GM23338 (cell line): ENCODE measurements around the gene C18orf54. TPM values are rescaled to one million over a fixed set of nuclear protein-coding genes. Genes with fewer than 3 reads are reported as not detected.
A peak's percentile ranks its signal among the peaks of the same experiment; 100 is the strongest.

Experiments used
- ATAC-seq: fragments of 200-7000 bp; cut with Tn5 transposase; 3 replicates; pipeline ENCODE4 v1.9.1; 2020
- DNase-seq: peaks from one replicate; pipeline ENCODE4 v3.0.0-alpha.2; 2015; ENCODE audit warnings: low spot score
- H2AFZ ChIP-seq: fragments of 200-600 bp; sonication (generic); 2 replicates; pipeline ENCODE4 v1.8.0; 2016; ENCODE audit warnings: antibody characterized with exemption, mild to moderate bottlenecking, moderate library complexity
- H3F3A ChIP-seq: fragments of 200-600 bp; sonication (generic); replicated peaks from 2 replicates; pipeline ENCODE4 v1.8.0; 2017; ENCODE audit warnings: antibody characterized with exemption, mixed run types, low read depth
- H3K27ac ChIP-seq: fragments of 200-600 bp; sonication (generic); 2 replicates; pipeline ENCODE4 v1.6.1; 2016; ENCODE audit warnings: low read depth
- H3K27me3 ChIP-seq: fragments of 200-600 bp; sonication (generic); 2 replicates; pipeline ENCODE4 v1.8.0; 2016; ENCODE audit warnings: mild to moderate bottlenecking, mixed run types, moderate library complexity; ENCODE audit not compliant: insufficient read depth
- H3K36me3 ChIP-seq: fragments of 200-600 bp; sonication (generic); 2 replicates; pipeline ENCODE4 v1.8.0; 2016; ENCODE audit warnings: mild to moderate bottlenecking; ENCODE audit not compliant: insufficient read depth
- H3K4me1 ChIP-seq: fragments of 200-600 bp; sonication (generic); 2 replicates; pipeline ENCODE4 v1.8.0; 2016; ENCODE audit warnings: mild to moderate bottlenecking, moderate library complexity; ENCODE audit not compliant: insufficient read depth
- H3K4me2 ChIP-seq: fragments of 200-600 bp; sonication (generic); 2 replicates; pipeline ENCODE4 v1.7.1; 2017; ENCODE audit warnings: mixed run types
- H3K4me3 ChIP-seq: fragments of 200-600 bp; sonication (generic); 2 replicates; pipeline ENCODE4 v1.6.1; 2016; ENCODE audit warnings: mixed run types
- H3K79me2 ChIP-seq: fragments of 200-600 bp; sonication (generic); replicated peaks from 2 replicates; pipeline ENCODE4 v1.8.0; 2017; ENCODE audit warnings: mild to moderate bottlenecking; ENCODE audit not compliant: insufficient read depth
- H3K9me2 ChIP-seq: fragments of 200-600 bp; sonication (generic); 2 replicates; pipeline ENCODE4 v1.8.0; 2017; ENCODE audit not compliant: insufficient read depth
- H4K20me1 ChIP-seq: fragments of 200-600 bp; sonication (generic); replicated peaks from 2 replicates; pipeline ENCODE4 v1.8.0; 2017; ENCODE audit warnings: mild to moderate bottlenecking; ENCODE audit not compliant: insufficient read depth
- H3K27ac Mint-ChIP-seq: 2 replicates; pipeline ENCODE4 v1.8.0; 2020; ENCODE audit warnings: inconsistent platforms, mild to moderate bottlenecking, moderate library complexity, mixed read lengths
- H3K27me3 Mint-ChIP-seq: 3 replicates; pipeline ENCODE4 v1.8.0; 2022; ENCODE audit warnings: low read depth, mild to moderate bottlenecking, moderate library complexity, mixed read lengths, inconsistent platforms; ENCODE audit not compliant: insufficient read depth, poor library complexity
- H3K36me3 Mint-ChIP-seq: 3 replicates; pipeline ENCODE4 v1.8.0; 2021; ENCODE audit warnings: low read depth, mild to moderate bottlenecking, inconsistent platforms, moderate library complexity, mixed read lengths
- H3K4me1 Mint-ChIP-seq: 3 replicates; pipeline ENCODE4 v1.8.0; 2020; ENCODE audit warnings: mild to moderate bottlenecking, inconsistent platforms, mixed read lengths
- H3K4me3 Mint-ChIP-seq: 3 replicates; pipeline ENCODE4 v1.8.0; 2021; ENCODE audit warnings: moderate library complexity, mild to moderate bottlenecking, inconsistent platforms, mixed read lengths
- H3K9me3 Mint-ChIP-seq: 3 replicates; pipeline ENCODE4 v1.8.0; 2020; ENCODE audit warnings: moderate library complexity, mild to moderate bottlenecking, inconsistent platforms, mixed read lengths
- CREB1 ChIP-seq: fragments of 250-450 bp; sonication (Bioruptor Pico); IDR thresholded peaks from 2 replicates; pipeline ENCODE4 v1.5.0; 2020; ENCODE audit warnings: low read depth, mild to moderate bottlenecking, moderate library complexity
- EZH2 ChIP-seq: fragments of 200-600 bp; sonication (generic); IDR thresholded peaks from one replicate; pipeline ENCODE4 v1.8.0; 2017; ENCODE audit warnings: antibody characterized with exemption, mild to moderate bottlenecking, low read depth; ENCODE audit not compliant: unreplicated experiment
- JUNB ChIP-seq: IDR thresholded peaks from one replicate; pipeline ENCODE4 v1.6.1; 2016; ENCODE audit warnings: antibody characterized with exemption; ENCODE audit not compliant: unreplicated experiment
- NANOG ChIP-seq: IDR thresholded peaks from 2 replicates; pipeline ENCODE4 v1.6.1; 2016; ENCODE audit warnings: antibody characterized with exemption, borderline replicate concordance
- POLR2AphosphoS5 ChIP-seq: IDR thresholded peaks from 2 replicates; pipeline ENCODE4 v1.6.1; 2016; ENCODE audit warnings: antibody characterized with exemption, low read depth
- REST ChIP-seq: IDR thresholded peaks from one replicate; pipeline ENCODE4 v1.6.1; 2018; ENCODE audit warnings: antibody characterized with exemption; ENCODE audit not compliant: unreplicated experiment
- STAT1 ChIP-seq: IDR thresholded peaks from one replicate; pipeline ENCODE4 v1.6.1; 2016; ENCODE audit warnings: antibody characterized with exemption; ENCODE audit not compliant: unreplicated experiment
- ZNF114 ChIP-seq: fragments of 250-450 bp; sonication (Bioruptor Pico); IDR thresholded peaks from 2 replicates; pipeline ENCODE4 v1.5.0; 2020; ENCODE audit warnings: mild to moderate bottlenecking, moderate library complexity
- ZNF331 ChIP-seq: fragments of 250-450 bp; sonication (Bioruptor Pico); IDR thresholded peaks from 2 replicates; pipeline ENCODE4 v1.5.0; 2020; ENCODE audit warnings: low read depth, mild to moderate bottlenecking, moderate library complexity
- ZNF462 ChIP-seq: fragments of 250-450 bp; sonication (Bioruptor Pico); IDR thresholded peaks from 2 replicates; pipeline ENCODE4 v1.5.0; 2020; ENCODE audit warnings: mild to moderate bottlenecking, moderate library complexity
- polyA plus RNA-seq: library from polyadenylated mRNA; unstranded; fragments of >200 nt; fragmentation: Nextera tagmentation; extraction: Ambion mirVana; gene quantifications from 2 replicates; pipeline ENCODE4 v1.2.1, GENCODE V29; 2016
- total RNA-seq: library from RNA; depleted of rRNA; stranded (reverse); fragments of >200 nt; shearing (Covaris generic); gene quantifications from 2 replicates; pipeline ENCODE4 v1.2.3, GENCODE V29; 2014
- TF ChIP-seq, protein P1 (sequence below): IDR thresholded peaks from 2 replicates; pipeline ENCODE4 v1.6.1; 2016; ENCODE audit warnings: antibody characterized with exemption

Gene C18orf54
- total and polyA plus RNA-seq, 2 experiments from 2014 or later: 13.9 to 29.6 TPM

DNA sequence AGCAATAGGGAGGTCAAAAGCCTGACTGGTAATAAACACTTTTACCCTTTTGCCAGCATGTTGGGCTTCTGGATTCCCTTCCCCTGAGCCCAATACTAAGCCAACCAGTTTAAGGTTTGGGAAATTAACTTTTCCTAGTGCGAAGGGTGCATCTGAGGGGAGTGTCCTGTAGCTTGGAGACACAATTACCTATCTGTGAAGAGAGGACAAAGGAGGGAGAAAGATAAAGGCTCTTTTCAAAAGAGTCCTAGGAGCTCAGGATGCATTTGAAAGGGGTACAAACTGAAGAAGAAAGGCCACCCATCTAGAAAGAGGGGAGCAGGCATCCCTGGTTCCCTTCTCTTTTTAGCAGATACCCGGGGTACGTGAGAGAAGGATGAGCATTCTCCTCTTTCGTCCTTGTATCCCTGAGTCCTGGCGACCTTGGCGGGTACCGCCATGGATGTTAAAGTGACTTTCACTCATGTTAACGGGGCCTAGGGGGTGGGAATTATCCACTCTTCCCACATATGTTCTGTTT lies 25.1 kb downstream of the C18orf54 start:
- Histone ChIP-seq H3K27me3 (no peaks in the 10 kb centered on the region), H3K79me2 (no peaks in the 10 kb centered on the region), H3K4me1 (peaks cover 20% of the 10 kb centered on the region), H3K27ac (no peak overlapping the region), H4K20me1 (no peaks in the 10 kb centered on the region), H2AFZ (no peak overlapping the region), H3K4me3 (no peak overlapping the region; the same call in 1 of the 2 replicates), H3K9me2 (0 out of 2 replicates have a peak, but pooled peaks cover 4% of the 10 kb centered on the region), H3F3A (no peaks in the 10 kb centered on the region), H3K4me2 (peak overlapping the region; percentile 58), H3K36me3 (0 out of 2 replicates have a peak, but pooled peaks cover 8% of the 10 kb centered on the region)
- peak; percentile 92 for ATAC-seq
- Mint-ChIP-seq H3K9me3 (peaks cover 5% of the 10 kb centered on the region; the same call in 2 of the 3 replicates), H3K27me3 (no peaks in the 10 kb centered on the region), H3K36me3 (peaks cover 15% of the 10 kb centered on the region; the same call in 2 of the 3 replicates), H3K4me3 (no peak overlapping the region), H3K27ac (no peak overlapping the region), H3K4me1 (peaks cover 22% of the 10 kb centered on the region)
- TF ChIP-seq ZNF331 (CRISPR knock-in tag) (no peak), NANOG (no peak), JUNB (no peak), ZNF114 (CRISPR knock-in tag) (no peak)
- peak; percentile 21 for DNase-seq

- Mint-ChIP-seq H3K4me3 (no peak overlapping the region), H3K9me3 (peaks cover 16% of the 10 kb centered on the region; the same call in 2 of the 3 replicates), H3K36me3 (peaks cover 22% of the 10 kb centered on the region; the same call in 2 of the 3 replicates), H3K27ac (no peak overlapping the region), H3K27me3 (no peaks in the 10 kb centered on the region), H3K4me1 (peaks cover 32% of the 10 kb centered on the region)
- ATAC-seq (no peak), DNase-seq (peak; percentile 19)
- Histone ChIP-seq H2AFZ (no peak overlapping the region), H3K4me2 (no peak overlapping the region), H3K4me1 (peaks cover 27% of the 10 kb centered on the region), H3K36me3 (no peaks in the 10 kb centered on the region), H3K9me2 (0 out of 2 replicates have a peak, but pooled peaks cover 4% of the 10 kb centered on the region), H3K79me2 (no peaks in the 10 kb centered on the region), H3K4me3 (no peak overlapping the region), H3K27me3 (no peaks in the 10 kb centered on the region), H4K20me1 (no peaks in the 10 kb centered on the region), H3K27ac (no peak overlapping the region; the same call in 1 of the 2 replicates), H3F3A (no peaks in the 10 kb centered on the region)
- TF ChIP-seq, protein P1, sequence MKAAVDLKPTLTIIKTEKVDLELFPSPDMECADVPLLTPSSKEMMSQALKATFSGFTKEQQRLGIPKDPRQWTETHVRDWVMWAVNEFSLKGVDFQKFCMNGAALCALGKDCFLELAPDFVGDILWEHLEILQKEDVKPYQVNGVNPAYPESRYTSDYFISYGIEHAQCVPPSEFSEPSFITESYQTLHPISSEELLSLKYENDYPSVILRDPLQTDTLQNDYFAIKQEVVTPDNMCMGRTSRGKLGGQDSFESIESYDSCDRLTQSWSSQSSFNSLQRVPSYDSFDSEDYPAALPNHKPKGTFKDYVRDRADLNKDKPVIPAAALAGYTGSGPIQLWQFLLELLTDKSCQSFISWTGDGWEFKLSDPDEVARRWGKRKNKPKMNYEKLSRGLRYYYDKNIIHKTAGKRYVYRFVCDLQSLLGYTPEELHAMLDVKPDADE: no peak
- TF ChIP-seq CREB1: no peak
- TF ChIP-seq POLR2AphosphoS5: no peak
- TF ChIP-seq JUNB: no peak
- TF ChIP-seq ZNF331 (CRISPR knock-in tag): no peak
- no peak for TF ChIP-seq EZH2
- no peak for TF ChIP-seq STAT1
- TF ChIP-seq REST: no peak
- TF ChIP-seq ZNF462 (CRISPR knock-in tag): no peak
- no peak for TF ChIP-seq NANOG
- no peak for TF ChIP-seq ZNF114 (CRISPR knock-in tag)
Measured at GRCh38 chr18:54386043-54386442, 28.3 kb downstream of the C18orf54 start.
